Esophagus muscularis mucosa (tissue), 4 donors: Measurements from ENCODE around the gene MTHFD2. TPM values are rescaled to one million over a fixed set of nuclear protein-coding genes. Genes with fewer than 3 reads are reported as not detected.

Experiments used
- DNase-seq: peaks from one replicate; pipeline ENCODE4 v3.0.0-alpha.2; 2017; ENCODE audit errors: extremely low spot score
- H3K27ac ChIP-seq, 4 donors: fragments of 200-600 bp; sonication (generic); replicated peaks in 1 of 4; 1 replicate in 3 of 4; 2 replicates in 1 of 4; pipeline ENCODE4 v1.5.1; 2016 to 2019; ENCODE audit warnings: mild to moderate bottlenecking in 1 of 4
- H3K27me3 ChIP-seq, 4 donors: fragments of 200-600 bp; sonication (generic); one replicate each; pipeline versions ENCODE4 v1.5.1 to v1.6.0; 2016 to 2019
- H3K36me3 ChIP-seq, 4 donors: fragments of 200-600 bp; sonication (generic); one replicate each; pipeline ENCODE4 v1.5.1; 2016 to 2019
- H3K4me1 ChIP-seq, 4 donors: fragments of 200-600 bp; sonication (generic); one replicate each; pipeline ENCODE4 v1.5.1; 2016 to 2019
- H3K4me3 ChIP-seq, 4 donors: fragments of 200-600 bp; sonication (generic); 1 replicate in 2 of 4; 2 replicates in 2 of 4; pipeline ENCODE4 v1.5.1; 2016 to 2019; ENCODE audit warnings: mild to moderate bottlenecking in 4 of 4, moderate library complexity in 1 of 4
- H3K9me3 ChIP-seq, 4 donors: fragments of 200-600 bp; sonication (generic); 1 replicate in 3 of 4; 2 replicates in 1 of 4; pipeline ENCODE4 v1.5.1; 2016 to 2019
- CTCF ChIP-seq, 3 experiments: fragments of 200-600 bp in 2 of 3; fragments of 450-650 bp in 1 of 3; sonication (generic) in 2 of 3; IDR thresholded peaks; one replicate each; pipeline ENCODE4 v1.5.1; 2017 to 2019; ENCODE audit warnings: antibody characterized with exemption in 3 of 3, mild to moderate bottlenecking in 2 of 3, moderate library complexity in 1 of 3
- EP300 ChIP-seq: sonication (generic); formaldehyde crosslinking; IDR thresholded peaks from one replicate; pipeline ENCODE4 v1.6.1; 2017; ENCODE audit warnings: antibody characterized with exemption
- POLR2A ChIP-seq: fragments of 450-650 bp; IDR thresholded peaks from one replicate; pipeline ENCODE4 v1.6.1; 2017; ENCODE audit warnings: antibody characterized with exemption, moderate library complexity, mild to moderate bottlenecking, low read depth
- POLR2AphosphoS5 ChIP-seq, 2 donors: sonication (generic); formaldehyde crosslinking; IDR thresholded peaks; one replicate each; pipeline ENCODE4 v1.6.1; 2017; ENCODE audit warnings: antibody characterized with exemption in 2 of 2
- WGBS: methylation state at CpG from one replicate; pipeline ENCODE4 v1.1.5; 2018; 5-methylcytosine and 5-hydroxymethylcytosine counted together
- intact Hi-C: fragments of 100-400 bp; cut with DNase I; formaldehyde crosslinking; loops from one replicate; pipeline ENCODE4 v1.15.1; 2023
- total RNA-seq, 4 donors: library from RNA; depleted of rRNA; stranded (reverse); fragments of >200 nt; gene quantifications; one replicate each; pipeline versions ENCODE4 v1.1.0 to v1.2.1, GENCODE V29; 2016

The MTHFD2 gene
- total RNA-seq, 4 donors from 2014 or later: 22.0 to 80.8 (median 43.5) TPM

- Histone ChIP-seq H3K27ac (peak overlapping the region in 3 of 4 donors; percentile 86 to 98 (median 91)), H3K4me1 (peaks cover 7 to 34% (median 33%) of the 10 kb centered on the region in 4 donors), H3K36me3 (peaks cover 0 to 7% (median 0%) of the 10 kb centered on the region in 4 donors), H3K4me3 (peak overlapping the region; percentile 68 to 88 (median 72)), H3K9me3 (no peaks in the 10 kb centered on the region), H3K27me3 (no peaks in the 10 kb centered on the region)
- DNase-seq: no peak
- intact Hi-C loops: no loop called here
- 45% methylated on average over 8 of the region's 8 CpGs for WGBS
- TF ChIP-seq CTCF (IDR thresholded peaks at IDR 0.05) (no peak), POLR2A (no peak), EP300 (no peak), POLR2AphosphoS5 (IDR thresholded peaks at IDR 0.05) (no peak)
These were observed 1.5 kb downstream of the MTHFD2 start for GRCh38 chr2:74199871-74200305.

DNA sequence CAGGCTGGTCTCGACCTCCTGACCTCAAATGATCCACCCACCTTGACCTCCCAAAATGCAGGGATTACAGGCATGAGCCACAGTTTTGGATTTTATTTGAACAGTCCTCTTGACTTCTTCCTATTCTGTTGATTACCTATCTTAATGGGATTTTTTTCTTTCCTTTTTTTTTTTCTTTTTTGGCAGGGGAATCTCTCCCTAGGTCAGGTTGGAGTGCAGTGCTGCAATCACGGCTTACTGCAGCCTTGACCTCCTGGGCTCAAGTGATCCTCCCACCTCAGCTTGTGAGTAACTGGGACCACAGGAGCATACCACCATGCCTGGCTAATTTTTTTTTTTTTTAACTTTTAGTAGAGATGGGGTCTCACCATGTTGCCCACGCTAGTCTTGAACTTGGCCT is 2.8 kb downstream of the MTHFD2 start:
- Histone ChIP-seq H3K9me3 (no peaks in the 10 kb centered on the region), H3K27ac (peak overlapping the region in 3 of 4 donors; percentile 14 to 98 (median 40)), H3K36me3 (peaks cover 0 to 7% (median 0%) of the 10 kb centered on the region in 4 donors), H3K4me3 (no peak overlapping the region), H3K27me3 (no peaks in the 10 kb centered on the region), H3K4me1 (peaks cover 17 to 45% (median 38%) of the 10 kb centered on the region in 4 donors)
- TF ChIP-seq EP300 (no peak), POLR2A (no peak), CTCF (IDR thresholded peaks at IDR 0.05) (no peak), POLR2AphosphoS5 (IDR thresholded peaks at IDR 0.05) (no peak)
- WGBS: 88% methylated on average over 3 of the region's 3 CpGs
- intact Hi-C loops: no loop called here
- DNase-seq: no peak

DNA sequence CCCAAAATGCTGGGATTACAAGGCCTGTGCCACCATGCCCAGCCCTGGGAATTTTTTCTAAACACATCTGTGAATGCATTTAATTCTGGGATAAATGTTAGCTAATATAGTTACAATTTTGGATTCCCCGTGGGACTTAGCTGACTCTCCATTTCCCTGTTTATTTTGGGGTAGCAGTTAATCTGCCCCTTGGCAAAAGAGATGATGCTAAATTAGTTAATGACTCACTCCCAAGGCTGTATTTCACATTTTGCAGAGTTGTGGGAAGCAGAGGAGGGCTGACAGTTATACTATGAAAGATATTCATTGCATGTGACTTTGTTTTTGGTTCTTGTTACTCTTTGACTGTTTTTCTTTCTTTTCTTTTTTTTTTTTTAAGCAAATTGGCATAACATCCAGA is 3.2 kb downstream of the MTHFD2 start:
- H3K27ac ChIP-seq: peak overlapping the region in 3 of 4 donors; percentile 14 to 98 (median 40)
- no peaks in the 10 kb centered on the region for H3K9me3 ChIP-seq
- no peak for DNase-seq
- WGBS: 29% methylated on average over 1 of the region's 1 CpG
- H3K27me3 ChIP-seq: no peaks in the 10 kb centered on the region
- TF ChIP-seq EP300: no peak
- TF ChIP-seq CTCF (IDR thresholded peaks at IDR 0.05): no peak
- no peak for TF ChIP-seq POLR2AphosphoS5 (IDR thresholded peaks at IDR 0.05)
- TF ChIP-seq POLR2A: no peak
- no peak overlapping the region for H3K4me3 ChIP-seq
- peaks cover 19 to 49% (median 42%) of the 10 kb centered on the region in 4 donors for H3K4me1 ChIP-seq
- intact Hi-C loops: no loop called here
- peaks cover 0 to 7% (median 0%) of the 10 kb centered on the region in 4 donors for H3K36me3 ChIP-seq

- Histone ChIP-seq H3K9me3 (no peaks in the 10 kb centered on the region), H3K4me1 (peaks cover 19 to 42% (median 31%) of the 10 kb centered on the region in 4 donors), H3K36me3 (peaks cover 0 to 28% (median 8%) of the 10 kb centered on the region in 4 donors), H3K27ac (peak overlapping the region in 1 of 4 donors; percentile 7), H3K27me3 (no peaks in the 10 kb centered on the region), H3K4me3 (no peak overlapping the region)
- DNase-seq: no peak
- TF ChIP-seq EP300 (no peak), POLR2AphosphoS5 (IDR thresholded peaks at IDR 0.05) (no peak), CTCF (IDR thresholded peaks at IDR 0.05) (no peak), POLR2A (no peak)
- intact Hi-C loops: no loop called here
- 98% methylated on average over 3 of the region's 3 CpGs for WGBS
These were observed 6.0 kb downstream of the MTHFD2 start for GRCh38 chr2:74204436-74204835.

DNA sequence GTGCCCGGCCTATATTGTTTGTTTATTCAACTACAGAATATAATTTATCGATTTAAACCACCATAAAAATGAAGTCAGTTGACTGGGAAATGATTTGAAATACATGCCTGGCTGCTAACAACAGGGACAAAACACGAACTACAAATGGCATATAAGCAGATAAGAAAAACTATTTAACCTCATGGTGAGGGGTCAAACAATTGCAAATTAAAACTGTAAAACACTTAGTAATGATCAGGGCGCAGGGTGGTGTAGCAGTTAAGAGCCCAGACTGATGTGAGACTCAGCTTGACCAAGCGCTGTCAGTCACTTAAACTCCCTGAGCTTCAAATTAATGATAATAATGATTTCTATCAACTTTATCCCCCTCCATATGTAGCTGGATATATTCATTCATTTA is 6.7 kb downstream of the MTHFD2 start:
- peaks cover 0 to 35% (median 11%) of the 10 kb centered on the region in 4 donors for H3K36me3 ChIP-seq
- H3K9me3 ChIP-seq: no peaks in the 10 kb centered on the region
- H3K27ac ChIP-seq: no peak overlapping the region
- intact Hi-C loops: no loop called here
- H3K27me3 ChIP-seq: no peaks in the 10 kb centered on the region
- TF ChIP-seq CTCF (IDR thresholded peaks at IDR 0.05) (no peak), POLR2A (no peak), EP300 (no peak), POLR2AphosphoS5 (IDR thresholded peaks at IDR 0.05) (no peak)
- H3K4me3 ChIP-seq: no peak overlapping the region
- WGBS: 89% methylated on average over 5 of the region's 5 CpGs
- peaks cover 13 to 35% (median 24%) of the 10 kb centered on the region in 4 donors for H3K4me1 ChIP-seq
- no peak for DNase-seq
